Hindlimb muscle (tissue), 1 donor: ENCODE data around the gene ASB10. TPM values are rescaled to one million over a fixed set of nuclear protein-coding genes. Genes with fewer than 3 reads are reported as not detected.
A peak's percentile ranks its signal among the peaks of the same experiment; 100 is the strongest.

Experiments used
- DNase-seq: peaks from one replicate; pipeline ENCODE4 v3.0.0-alpha.2; 2013
- polyA plus RNA-seq: library from polyadenylated mRNA; unstranded; fragments of 120-200 nt; gene quantifications from one replicate; pipeline ENCODE4 v1.2.1, GENCODE V29; 2013; ENCODE audit not compliant: insufficient read length

ASB10 gene
- polyA plus RNA-seq, 1 donor: 8.2 TPM

- no peak for DNase-seq
These were observed 580 bp upstream of the ASB10 start for GRCh38 chr7:151187409-151188251.

DNA sequence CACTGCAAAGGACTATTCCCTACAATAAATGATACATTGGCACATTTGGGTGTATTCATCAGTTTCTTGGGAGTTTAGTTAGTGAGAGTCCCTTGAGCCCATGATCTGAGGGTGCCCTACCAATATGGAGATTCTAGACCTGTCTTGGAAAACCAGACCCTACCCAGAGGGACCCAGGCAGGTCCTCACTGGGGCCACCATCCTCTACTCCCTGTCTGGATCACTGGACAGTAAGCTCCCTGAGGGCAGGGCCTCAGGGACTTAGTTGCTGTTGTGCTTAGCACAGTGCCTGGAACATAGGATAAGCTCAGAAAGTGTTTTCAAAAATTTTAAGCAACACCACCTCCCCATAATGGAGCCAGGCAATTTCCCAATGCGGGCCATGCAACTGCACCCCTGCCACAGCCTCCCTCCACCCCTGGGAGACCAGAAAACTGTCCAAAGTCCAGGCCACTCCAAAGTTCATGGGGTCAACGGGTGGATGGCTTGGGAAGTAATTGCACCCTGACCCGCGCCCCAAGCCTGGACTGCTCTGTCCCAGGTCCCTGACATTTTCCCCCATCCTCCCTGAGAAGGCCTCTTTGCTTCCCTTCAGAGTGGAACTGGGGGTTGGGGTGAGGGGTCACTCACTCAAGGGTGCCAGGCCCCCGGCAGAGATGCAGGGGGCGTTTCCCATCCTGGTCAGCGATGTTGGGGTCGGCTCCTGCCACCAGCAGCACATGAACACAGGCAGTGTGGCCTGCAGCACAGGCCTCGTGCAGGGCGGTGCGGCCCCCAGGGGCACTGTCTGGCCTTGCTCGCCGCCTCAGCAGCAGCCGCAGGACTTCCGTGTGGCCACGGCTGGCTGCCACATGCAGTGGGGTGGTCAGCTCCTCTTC lies 1.0 kb downstream of the ASB10 start:
- no peak for DNase-seq

DNA sequence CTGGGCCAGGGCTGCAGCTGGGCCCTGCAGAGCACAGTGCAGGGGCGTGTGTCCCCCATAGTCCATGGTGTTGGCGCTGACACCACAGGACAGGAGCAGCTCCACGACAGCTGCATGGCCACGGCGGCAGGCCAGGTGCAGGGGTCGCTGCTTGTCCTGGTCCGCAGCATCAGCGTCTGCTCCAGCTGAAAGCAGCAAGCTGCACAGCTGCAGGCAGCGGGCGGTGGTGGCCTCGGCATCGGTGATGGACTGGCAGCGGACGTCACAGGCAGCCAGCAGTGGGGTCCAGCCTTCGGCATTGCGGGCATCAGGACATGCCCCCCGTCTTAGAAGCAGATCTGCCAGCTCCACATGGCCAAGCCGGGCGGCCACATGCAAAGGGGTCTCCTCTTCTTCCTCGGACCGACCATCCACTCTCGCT lies 6.0 kb downstream of the ASB10 start:
- no peak for DNase-seq

DNA sequence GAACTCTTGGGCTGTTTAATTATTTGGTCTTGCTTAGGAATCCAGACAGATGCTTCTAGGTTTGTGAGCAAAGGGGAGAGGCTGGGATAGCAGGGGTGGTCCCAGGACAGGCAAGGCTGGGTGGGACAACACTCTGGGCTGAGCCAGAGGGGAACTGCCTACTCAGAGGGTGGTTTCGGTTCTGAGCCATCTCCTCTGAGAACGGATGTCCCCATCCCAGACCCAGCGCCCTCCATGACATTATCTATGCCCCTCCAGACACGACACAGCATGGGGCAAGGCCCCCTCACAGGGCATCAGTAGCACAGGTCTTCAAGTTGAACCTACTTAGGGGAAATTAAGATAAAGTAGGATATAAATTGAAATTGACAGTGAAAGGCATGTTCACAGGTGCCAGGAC lies 7.1 kb downstream of the ASB10 start:
- DNase-seq: no peak

- DNase-seq: no peak
These were observed 7.7 kb downstream of the ASB10 start for GRCh38 chr7:151179287-151179860.

DNA sequence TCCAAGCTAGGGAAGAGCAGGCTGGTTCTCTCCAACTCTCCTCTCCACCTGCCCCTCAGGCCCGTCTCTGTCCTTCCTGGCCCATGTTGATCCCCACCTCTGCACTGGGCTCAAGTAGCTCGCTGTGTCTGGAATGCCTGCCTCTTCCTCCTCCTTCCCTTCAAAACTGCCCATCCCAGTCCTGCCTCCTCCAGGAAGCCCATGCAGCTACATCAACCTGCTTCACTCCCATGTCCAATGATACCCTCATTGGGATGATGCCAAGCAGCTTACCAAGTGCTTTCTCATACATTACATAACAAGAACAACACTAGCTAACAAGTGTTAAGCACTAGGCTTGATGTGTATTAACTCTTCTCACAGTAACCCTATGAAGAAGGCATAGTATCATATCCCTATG lies 8.2 kb downstream of the ASB10 start:
- no peak for DNase-seq

GRCh38 chr7:151178236-151178635 lies 8.8 kb downstream of the ASB10 start:
- DNase-seq: no peak

GRCh38 chr7:151177310-151177709 lies 9.7 kb downstream of the ASB10 start:
- no peak for DNase-seq

DNA sequence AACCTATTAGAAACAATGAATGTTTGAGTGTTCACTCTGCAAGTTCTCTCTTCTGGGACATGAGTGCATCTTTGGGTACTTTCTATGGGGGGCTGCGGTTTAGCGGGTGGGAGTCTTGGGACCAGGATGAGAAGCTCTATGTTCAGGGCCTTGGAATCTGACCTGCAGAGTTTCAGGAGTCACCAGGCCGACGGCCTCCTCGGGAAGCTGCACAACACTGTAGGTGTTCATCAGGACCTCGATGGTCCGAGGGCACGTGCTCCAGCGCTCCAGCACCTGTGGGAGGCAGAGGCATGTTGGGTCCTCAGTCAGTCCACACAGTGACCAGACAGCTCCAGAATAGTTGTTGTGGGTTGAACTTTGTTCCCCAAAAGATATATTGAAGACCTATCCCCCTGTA lies 10.6 kb downstream of the ASB10 start:
- no peak for DNase-seq

GRCh38 chr7:151175793-151176311 lies 11.2 kb downstream of the ASB10 start:
- no peak for DNase-seq

DNA sequence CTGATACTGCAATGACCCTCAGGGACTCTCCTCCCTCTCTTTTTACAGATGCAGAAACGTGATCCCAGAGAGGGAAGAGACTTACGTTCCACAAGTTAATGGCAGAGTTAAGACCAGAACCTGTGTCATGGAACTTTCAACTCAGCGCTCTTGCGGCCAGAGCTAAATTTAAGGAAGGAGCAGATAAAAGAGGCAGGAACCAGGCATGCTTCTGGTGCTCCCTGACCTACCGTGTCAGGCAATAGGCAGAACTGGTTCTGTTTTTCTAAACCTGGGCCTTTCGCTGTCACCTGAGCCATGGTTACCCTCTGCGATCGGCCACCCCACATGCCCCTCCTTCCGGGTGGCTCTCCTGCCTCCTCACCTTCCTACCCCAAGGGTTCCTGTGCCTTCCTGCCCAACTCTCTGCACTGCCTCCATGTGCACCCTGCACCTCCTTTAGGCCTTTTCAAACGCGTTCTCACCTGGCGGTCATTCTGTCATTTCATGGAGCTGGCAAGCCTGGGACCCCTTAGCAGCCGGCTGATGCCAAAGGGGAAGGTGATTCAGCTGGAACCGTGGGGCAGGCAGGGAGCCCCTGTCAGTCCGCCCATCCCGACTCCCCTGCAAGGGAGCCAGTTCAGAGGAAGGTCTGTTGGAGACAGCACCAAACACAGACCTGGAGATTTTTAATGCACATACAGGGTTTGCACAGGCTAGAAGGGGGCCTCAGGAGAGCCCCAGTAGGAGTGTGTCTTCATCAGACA lies 11.8 kb downstream of the ASB10 start:
- DNase-seq: no peak

DNA sequence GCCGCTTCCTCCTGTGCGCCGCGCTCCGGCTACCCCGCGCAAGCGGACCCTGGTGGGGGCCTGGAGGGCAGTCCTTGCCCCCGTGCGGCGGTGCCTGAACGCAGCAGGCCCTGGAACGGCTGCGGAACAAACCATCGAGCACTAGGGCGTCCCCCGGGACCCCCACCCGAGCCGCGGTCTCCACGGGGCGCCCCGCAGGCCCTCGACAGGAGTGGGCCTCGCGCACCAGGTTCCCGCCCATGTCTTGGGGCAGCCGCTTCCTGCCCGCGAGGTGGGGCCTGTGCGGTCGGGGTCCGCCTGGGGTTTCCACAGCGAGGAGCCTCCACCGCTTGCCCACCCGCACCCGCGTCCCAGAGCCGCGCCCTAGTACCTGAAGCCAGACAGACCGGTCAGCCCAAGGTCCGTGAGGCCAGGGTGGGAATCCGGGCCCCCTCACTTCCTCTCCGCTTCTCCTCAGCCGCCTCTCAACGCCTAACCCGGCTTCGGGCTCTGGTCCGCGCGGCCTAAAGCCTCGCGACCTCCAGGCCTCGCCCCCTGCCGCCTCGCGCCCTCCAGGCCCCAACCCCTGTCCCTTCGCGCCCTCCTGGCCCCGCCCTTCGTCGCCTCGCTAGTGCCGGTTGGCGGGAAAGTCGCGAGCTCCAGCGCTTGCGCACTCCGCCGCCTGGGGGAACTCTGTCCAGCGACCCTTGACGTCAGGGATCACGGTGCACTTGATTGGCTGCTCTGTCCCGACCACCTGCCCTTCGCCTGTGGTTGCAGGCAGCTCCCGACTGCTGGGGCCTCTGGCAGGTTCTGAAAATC lies 12.6 kb downstream of the ASB10 start:
- DNase-seq: peak; percentile 52

- no peak for DNase-seq
These were observed 13.4 kb downstream of the ASB10 start for GRCh38 chr7:151173386-151174245.

DNA sequence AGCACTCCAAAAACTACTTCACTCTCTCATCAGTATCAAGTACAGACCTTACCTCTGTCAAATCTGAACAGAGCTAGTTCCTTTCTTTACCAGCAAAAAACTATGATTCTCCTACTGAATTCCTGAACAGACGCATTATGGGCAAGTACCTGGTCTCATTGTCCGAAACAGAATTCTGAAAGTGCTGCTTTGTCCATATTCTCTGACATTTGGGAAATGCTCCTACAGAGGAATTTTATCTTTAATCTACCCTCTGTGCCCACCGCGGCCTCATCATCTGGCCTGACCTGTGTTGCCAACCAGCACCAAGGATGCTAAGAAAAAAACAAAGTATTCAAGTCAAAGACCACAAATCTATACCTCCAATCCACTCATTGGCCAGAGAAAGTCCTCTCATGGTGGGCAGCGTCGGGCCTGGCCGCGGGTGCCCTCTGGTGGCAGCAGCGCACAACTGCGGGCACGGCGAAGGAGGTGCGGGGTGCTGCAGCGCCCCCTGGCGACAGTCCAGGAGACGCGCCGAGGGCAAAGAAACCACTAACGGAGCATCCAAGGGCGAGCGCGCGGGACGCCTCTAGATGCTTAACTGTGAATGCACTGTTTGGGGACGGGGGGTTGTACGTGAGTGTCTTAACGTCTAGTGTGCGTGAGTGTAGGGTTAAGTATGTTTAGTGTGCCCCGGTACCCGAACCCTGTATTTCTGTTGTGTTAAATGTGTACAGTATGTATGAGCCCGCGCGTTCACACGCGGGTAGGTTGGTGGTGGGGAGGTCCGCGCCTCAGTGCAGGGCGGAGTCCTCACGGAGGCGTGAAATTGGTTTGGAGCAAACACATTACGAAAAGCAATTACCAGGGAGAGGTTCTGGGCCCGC lies 14.5 kb downstream of the ASB10 start:
- DNase-seq: peak; percentile 73

GRCh38 chr7:151168787-151169162 lies 18.3 kb downstream of the ASB10 start:
- no peak for DNase-seq

DNA sequence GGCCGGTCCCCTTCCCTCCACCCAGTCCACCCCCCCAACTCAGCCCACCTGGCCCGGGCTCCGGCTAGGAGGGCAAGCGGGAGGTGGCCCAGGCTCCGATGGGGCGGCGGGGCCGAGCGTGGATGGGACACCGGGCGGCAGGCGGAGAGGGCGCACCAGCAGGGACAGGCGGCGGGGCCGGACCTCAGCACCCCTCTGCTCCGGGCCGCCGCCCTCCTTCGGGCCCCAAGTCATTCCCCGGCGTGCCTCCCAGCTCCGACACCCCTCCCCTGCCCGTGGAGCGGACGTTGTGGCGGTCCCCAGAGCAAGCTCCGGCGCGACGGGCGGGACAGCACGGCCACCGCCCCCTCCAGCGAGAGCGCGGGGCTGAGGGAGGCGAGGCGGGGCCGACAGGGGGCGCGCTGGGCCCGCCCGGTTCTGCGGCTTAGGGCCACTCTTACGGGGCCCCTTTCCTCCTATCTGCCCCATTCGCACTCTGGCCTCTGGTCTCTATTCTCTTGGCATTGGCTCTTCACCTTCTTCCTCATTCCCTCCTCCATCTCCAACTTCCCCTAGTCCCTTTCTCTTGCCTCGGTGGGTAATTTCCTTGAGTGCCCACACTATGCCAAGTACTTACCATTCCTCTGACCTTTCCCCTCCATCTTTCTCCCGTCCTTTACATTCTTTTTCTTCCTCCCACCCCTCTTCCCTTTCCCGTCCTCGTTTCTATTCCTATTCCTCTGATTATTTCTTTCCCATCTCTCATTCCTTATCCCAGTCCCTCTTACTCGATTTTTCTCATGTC lies 18.9 kb downstream of the ASB10 start:
- DNase-seq: peak; percentile 30

- peak; percentile 27 for DNase-seq
These were observed 19.7 kb downstream of the ASB10 start, which contains the start of gene GBX1 for GRCh38 chr7:151167197-151167961. Gene GBX1 (minus strand): TSS chr7:151167694. CDS start chr7:151167548, 146 bp downstream.
